DOHH2 (cell line): ENCODE measurements around the gene HEBP2.

Experiments used
- CTCF ChIP-seq: fragments of 200-600 bp; sonication (generic); IDR thresholded peaks from one replicate; pipeline ENCODE4 v1.5.1; 2014; ENCODE audit warnings: antibody characterized with exemption, mild to moderate bottlenecking, low read depth, low read length; ENCODE audit not compliant: poor library complexity, severe bottlenecking
- EZH2phosphoT487 ChIP-seq: fragments of 200-600 bp; sonication (generic); IDR thresholded peaks from 2 replicates; pipeline ENCODE4 v1.6.1; 2017; ENCODE audit warnings: borderline replicate concordance, mild to moderate bottlenecking, antibody characterized with exemption, low read length, moderate library complexity, mixed read lengths

DNA sequence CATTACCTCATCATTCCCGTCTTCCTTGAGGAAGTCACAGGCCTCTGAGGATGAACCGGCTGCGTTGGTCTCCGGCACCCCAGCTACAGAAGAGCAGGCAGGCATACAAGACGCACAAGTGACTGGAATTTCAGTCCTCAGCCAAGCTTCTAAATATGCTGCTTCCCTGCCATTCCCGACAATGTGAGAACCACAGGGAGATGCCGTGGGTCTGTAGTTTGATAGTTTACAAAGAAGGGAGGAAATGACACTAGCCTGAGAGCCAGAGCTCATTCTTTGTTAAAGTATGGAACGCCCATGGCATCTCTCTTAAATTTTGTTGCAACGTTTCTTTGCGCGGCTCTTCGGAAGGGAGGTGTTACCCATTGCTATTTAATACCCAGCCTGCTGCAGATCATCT lies 25.7 kb downstream of the HEBP2 start:
- TF ChIP-seq CTCF (no peak), EZH2phosphoT487 (no peak)
